GM18867 (cell line): ENCODE data around the gene IGSF21.

ENCODE experiments used
- ATAC-seq: cut with Tn5 transposase; IDR thresholded peaks from one replicate; pipeline ENCODE4 v1.9.1; 2021; ENCODE audit warnings: mild to moderate bottlenecking, moderate library complexity; ENCODE audit not compliant: unreplicated experiment

The IGSF21 gene

GRCh38 chr1:18256282-18257235 lies 149.0 kb downstream of the IGSF21 start:
- no peak for ATAC-seq

GRCh38 chr1:18257778-18258177 lies 150.2 kb downstream of the IGSF21 start:
- no peak for ATAC-seq

- no peak for ATAC-seq
Observed at GRCh38 chr1:18261891-18262290, 154.3 kb downstream of the IGSF21 start.

- no peak for ATAC-seq
Observed at GRCh38 chr1:18262726-18263125, 155.1 kb downstream of the IGSF21 start.

- ATAC-seq, result no peak
Observed at GRCh38 chr1:18263547-18264120, 156.0 kb downstream of the IGSF21 start.

GRCh38 chr1:18264450-18265039 lies 156.9 kb downstream of the IGSF21 start:
- no peak for ATAC-seq

- no peak for ATAC-seq
Observed at GRCh38 chr1:18265641-18266040, 158.0 kb downstream of the IGSF21 start.

GRCh38 chr1:18266391-18266790 lies 158.8 kb downstream of the IGSF21 start:
- no peak for ATAC-seq

- ATAC-seq, result no peak
Observed at GRCh38 chr1:18271336-18271735, 163.7 kb downstream of the IGSF21 start.

GRCh38 chr1:18278946-18279345 lies 171.3 kb downstream of the IGSF21 start:
- ATAC-seq, result no peak

- no peak for ATAC-seq
Observed at GRCh38 chr1:18279351-18280074, 171.9 kb downstream of the IGSF21 start.

GRCh38 chr1:18280956-18281355 lies 173.4 kb downstream of the IGSF21 start:
- no peak for ATAC-seq

GRCh38 chr1:18282851-18283600 lies 175.4 kb downstream of the IGSF21 start:
- ATAC-seq, result peak; percentile 36

GRCh38 chr1:18283601-18284385 lies 176.2 kb downstream of the IGSF21 start:
- ATAC-seq, result peak; percentile 52

GRCh38 chr1:18284805-18285537 lies 177.4 kb downstream of the IGSF21 start:
- no peak for ATAC-seq

- no peak for ATAC-seq
Observed at GRCh38 chr1:18285538-18285924, 177.9 kb downstream of the IGSF21 start.

- ATAC-seq, result no peak
Observed at GRCh38 chr1:18288722-18289121, 181.1 kb downstream of the IGSF21 start.

- no peak for ATAC-seq
Observed at GRCh38 chr1:18289597-18289996, 182.0 kb downstream of the IGSF21 start.
